Hematopoietic multipotent progenitor cell treated with erythropoietin and hydrocortisone succinate and interleukin-3 and kit ligand, for 6 days (in vitro differentiated cells): ENCODE data around the gene YJU2.
A peak's percentile ranks its signal among the peaks of the same experiment; 100 is the strongest.
"Not testable (repeated sequence)": the region's sequence is repeated elsewhere in the genome, so short reads cannot be mapped to it uniquely, and the experiment has no call there.

ENCODE experiments used
- DNase-seq: peaks from one replicate; pipeline ENCODE4 v3.0.0-alpha.2; 2015

YJU2 gene

DNA sequence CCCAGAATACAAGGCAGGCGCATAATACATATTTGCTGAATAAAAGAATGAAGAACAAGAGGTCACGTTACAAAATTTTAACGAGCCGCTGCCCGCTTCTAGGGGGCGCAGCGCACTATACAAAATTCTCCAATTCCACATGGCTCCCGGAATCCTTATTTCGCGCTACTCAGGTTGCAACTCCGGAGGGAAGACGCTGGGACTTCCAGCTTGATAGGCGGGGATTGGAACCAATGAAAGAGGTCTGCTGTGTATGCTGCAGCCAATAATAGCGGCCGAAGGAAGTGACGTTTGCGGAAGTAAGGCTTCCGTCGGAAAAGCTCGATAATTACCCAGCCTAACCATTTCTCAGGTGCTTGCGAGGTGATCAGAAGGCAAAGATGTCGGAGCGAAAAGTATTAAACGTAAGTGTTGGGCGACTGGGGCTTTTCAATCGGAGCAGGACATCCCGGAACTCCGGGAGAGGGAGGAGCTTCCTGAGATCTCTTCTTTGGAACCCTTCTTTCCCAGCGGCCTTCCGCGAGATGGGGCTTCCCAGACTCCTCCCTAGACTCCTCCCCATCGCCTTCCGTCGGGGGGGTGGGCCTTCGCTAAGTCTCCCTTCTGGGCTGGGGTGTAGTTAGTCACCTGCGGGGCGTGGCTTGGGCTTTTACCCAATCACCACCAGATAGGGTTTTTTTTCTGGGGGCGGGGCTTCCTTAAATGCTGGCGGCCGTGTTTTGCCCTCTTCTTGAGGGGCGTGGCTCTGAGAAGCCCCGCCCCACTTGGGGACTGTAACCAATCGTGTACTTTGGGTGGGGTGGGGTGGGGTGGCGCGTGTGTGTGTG lies at the start of gene YJU2:
YJU2 (plus strand) TSS at position 314 of the 827 bp plus-strand sequence; CDS start at position 381, 67 bp downstream.
- DNase-seq = peak; percentile 100

DNA sequence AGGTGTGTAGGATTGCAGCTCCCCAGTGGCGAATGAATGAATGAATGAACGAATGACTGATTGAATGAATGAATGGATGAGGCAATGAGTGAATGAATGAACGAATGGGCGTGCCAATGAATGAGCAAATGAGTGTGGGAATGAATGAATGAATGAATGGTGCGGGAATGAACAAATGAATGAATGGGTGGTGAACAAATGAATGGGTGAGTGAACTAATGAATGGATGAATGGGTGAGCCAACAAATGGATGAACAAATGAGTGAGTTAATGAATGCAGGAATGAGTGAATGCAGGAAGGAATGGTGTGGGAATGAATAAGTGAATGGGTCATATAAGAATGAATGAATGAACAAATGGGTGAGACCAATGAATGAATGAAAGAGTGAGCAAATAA lies 49.7 kb upstream of the YJU2 start:
- DNase-seq = no peak

DNA sequence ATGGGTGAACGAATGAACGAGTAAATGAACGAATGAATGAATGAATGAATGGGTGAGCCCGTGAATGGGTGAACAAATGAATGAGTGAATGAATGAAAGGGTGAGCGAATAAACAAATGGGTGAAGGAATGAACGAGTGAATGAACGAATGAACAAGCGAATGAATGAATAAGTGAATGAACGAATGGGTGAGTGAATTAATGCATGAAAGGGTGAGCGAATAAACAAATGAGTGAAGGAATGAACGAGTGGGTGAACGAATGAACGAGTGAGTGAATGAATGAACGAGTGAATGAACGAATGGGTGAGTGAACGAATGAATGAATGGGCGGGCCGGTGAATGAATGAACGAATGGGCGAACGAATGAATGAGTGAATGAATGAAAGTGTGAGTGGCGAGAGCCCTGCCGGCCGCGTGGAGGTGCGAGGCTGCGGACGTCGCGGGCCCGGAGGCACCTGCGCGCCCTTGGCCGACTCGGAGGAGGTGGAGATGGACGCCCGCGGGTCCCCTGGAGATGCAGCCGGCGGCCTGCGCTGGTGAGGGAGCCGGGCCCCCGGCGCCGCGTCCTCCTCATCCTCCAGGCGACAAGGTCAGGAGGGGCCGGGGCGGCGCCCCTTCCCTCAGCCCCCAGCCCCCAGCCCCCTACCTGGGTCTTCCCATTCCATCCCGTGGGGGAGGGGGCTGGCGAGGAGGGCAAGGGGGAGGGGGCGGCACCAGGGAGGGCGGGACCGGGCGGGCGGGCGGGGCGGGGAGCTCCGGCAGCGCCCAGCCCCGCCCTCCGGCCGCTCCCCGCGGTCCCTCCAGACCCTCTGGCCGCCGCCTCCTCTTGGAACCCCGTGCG lies 49.0 kb upstream of the YJU2 start:
- peak; percentile 30 for DNase-seq

DNA sequence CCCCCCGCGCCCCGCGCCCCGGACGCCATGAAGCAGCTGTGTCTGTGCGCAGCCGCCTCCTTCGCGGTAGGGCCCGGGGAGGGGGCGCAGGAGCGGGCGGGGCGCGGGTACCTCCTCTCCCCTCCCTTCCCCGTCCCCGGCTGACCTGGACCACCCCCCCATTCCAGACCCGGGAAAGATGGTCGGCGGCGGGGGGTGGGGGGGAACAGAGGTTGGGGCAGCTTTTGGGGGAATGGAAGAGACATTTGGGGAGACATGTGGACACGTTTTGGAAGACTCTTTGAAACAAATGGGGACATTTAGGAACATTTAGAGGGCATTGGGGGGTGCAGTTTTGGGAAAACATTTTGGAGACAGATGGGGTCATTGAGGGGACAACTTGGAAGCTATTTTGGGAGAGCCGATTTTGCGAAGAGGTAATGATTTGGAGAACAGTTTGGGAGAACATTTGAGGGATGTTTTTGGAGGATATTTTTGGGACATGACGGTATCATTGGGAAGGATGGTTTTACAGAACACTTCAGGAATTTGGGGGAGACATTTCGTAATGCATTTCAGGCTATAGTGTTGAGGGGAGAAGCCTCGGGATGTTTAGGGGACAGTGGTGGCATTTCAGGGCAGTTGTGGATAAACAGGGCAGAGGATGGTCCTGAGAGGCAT lies 48.3 kb upstream of the YJU2 start:
- no peak for DNase-seq

DNA sequence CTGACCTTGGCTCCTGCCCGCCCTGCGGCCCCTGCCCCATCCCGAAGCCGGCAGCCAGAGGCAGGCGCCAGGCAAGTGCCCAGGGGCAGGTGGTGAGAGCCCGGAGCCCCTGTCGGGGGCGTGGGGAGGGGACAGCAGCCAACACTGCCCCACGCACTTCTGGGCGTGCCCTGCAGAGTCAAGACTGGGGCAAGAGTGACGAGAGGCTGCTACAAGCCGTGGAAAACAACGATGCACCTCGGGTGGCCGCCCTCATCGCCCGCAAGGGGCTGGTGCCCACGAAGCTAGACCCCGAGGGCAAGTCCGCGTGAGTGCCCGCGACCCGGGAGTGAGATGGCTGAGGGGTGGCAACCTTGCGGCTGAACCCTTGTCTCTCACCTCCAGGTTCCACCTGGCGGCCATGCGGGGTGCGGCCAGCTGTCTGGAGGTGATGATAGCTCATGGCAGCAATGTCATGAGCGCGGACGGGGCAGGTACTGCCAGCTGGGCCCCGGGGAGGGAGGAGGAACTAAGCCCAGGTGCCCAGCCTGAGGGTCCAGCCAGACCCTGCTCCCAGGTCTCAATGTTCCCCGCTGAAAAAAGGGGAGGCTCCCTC lies 47.1 kb upstream of the YJU2 start:
- no peak for DNase-seq

DNA sequence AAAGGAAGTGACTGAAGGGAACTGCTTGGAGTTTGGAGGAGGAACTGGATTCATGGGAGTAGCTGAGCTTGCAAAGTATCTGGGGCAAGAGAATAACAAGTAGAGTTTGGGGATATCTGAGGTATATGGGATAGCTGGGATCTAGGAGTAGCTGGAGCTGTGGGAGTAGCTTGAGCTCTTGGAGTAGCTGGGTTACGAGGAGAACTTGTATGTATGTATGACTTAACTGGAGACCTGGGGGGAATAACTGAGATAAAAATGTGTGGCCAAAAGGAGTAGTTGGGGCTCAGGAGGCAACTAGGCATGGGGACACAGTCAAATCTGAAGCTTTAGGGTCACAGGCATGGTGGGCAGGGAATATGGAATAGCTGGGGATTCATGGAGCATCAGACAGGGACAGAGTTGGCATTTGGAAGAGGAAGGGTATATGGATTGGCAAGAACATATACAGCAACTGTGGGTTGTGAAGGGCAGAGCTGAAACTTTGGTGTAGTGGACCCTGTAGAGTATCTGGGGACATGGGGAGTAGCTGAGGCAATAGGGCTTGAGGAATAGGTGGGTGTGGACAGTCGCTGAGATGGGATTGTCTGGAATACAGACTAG lies 45.8 kb upstream of the YJU2 start:
- no peak for DNase-seq

DNA sequence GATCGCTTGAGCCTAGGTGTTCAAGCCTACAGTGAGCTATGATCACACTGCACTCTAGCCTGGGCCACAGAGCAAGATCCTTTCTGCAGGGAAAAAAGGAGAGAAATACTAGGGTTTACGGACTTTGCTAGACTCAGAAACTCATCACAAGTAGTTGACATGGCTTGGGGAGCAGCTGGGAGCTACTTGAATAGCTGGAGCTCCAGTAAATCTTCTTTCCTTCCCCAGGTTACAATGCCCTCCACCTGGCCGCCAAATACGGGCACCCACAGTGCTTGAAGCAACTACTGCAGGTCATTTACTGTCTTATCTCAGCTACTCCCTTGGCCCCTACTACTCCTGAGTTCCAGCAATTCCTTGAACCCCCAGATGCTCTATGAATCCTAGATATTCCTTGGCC lies 45.1 kb upstream of the YJU2 start:
- DNase-seq = no peak

DNA sequence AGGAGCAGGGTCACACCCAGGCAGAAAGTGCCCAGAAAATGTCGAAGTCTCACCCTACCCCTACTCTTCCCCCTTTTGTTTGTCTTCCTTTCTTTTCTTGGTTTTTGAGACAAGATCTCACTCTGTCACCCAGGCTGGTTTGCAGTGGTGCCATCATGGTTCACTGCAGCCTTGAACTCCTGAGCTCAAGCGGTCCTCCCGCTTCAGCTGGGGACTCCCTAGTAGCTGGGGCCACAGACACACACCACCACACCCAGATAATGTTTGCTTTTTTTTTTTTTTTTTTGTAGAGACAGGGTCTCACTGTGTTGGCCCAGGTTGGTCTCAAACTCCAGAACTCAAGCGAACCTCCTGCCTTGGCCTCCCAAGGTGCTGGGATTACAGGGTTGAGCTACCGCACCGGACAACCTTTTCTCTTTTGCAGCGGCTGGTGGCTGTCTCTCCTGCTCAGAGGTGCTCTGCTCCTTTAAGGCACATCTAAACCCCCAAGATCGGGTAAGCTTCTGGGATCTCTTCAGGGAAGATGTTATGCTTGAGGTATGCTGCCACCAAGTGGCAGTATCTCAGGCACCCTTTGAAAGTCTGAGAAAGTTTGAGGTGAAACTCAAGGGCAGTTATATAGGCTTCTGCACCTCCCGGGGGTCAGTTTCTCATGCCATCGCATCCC lies 39.9 kb upstream of the YJU2 start:
- peak; percentile 75 for DNase-seq

DNA sequence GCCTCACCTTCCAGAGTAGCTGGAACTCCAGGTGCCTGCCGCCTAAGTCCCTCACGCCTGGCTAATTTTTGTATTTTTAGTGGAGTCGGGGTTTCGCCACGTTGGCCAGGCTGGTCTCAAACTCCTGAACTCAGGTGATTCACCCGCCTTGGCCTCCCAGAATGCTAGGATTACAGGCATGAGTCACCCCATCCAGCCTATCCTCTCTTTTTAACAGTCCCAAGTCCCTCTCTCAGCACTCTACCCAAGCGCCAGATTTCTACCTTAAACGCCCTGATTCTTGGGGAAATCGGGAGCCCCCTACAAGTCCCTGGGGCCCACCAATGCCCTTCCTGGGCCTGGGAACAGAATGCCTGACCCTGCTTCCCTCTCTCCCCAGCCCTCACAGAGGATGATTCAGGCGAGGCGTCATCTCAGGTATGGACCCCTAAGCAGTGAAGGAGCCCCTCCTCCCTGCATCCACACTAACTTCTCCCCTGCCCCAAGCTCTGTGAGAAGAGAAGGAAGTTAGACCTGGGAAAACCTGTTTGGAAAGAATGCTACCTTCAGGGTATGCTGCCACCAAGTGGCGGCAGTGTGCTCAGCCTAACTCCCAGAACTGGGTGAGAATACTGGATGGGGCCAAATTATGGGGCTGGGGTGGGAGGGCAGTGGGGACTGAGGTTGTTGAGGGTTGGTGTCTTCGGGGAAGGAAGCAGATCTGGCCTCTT lies 38.3 kb upstream of the YJU2 start:
- DNase-seq = peak; percentile 64

DNA sequence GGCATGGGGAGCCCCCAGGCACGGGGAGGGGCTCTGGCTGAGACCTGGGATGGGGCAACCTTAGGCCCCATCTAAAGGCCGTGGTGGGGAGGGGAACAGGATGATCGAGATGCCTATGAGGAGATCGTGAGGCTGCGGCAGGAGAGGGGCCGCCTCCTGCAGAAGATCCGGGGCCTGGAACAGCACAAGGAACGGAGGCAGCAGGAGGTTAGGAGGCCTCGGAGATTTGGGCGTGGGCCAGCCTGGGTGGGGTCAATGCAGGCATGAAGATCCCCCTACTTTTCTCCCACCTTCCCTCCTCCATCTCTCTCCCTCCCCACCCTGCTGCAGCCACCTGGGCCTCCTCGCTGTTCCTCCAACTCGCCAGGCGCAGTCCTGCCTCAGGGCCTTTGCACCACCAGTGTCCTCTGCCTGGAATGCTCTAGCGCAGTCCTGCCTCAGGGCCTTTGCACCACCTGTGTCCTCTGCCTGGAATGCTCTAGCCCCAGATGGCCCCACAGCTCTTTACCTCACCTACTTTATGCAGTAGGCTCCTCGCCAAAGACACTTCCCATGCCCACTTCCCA lies 36.6 kb upstream of the YJU2 start:
- no peak for DNase-seq

DNA sequence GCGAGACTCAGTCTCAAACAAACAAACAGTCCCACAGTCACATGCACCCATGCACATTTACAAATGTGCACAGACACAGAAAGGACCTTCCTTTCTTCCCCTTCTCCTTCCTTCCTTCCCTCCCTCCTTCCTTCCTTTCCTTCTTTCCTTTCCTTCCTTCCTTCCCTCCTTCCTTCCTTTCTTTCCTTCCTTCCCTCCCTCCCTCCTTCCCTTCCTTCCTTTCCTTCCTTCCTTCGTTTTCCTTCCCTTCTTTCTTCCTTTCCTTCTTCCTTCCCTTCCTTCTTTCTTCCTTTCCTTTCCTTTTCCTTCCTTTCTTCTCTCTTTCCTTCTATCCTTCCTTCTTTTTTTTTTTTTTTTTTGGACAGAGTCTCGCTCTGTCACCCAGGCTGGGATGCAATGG lies 33.8 kb upstream of the YJU2 start:
- DNase-seq = no peak

DNA sequence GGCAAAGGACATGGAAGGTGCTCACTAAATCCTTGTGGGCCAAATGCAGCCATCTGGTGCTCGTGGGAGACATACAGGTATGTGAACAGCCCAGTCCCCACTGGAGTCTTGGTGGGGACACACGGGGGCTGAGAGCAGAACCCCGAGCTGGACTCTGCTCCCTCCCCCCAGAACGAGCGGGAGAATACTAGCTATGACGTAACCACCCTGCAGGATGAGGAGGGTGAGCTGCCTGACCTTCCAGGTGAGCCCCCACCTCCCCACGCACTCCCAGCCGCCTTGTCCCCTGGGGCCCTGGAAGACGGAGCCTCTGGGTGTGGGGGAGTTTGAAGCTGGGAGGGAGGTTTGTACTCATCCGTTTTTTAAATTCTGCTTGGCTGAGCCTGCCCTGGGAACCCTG lies 31.1 kb upstream of the YJU2 start:
- DNase-seq = no peak

DNA sequence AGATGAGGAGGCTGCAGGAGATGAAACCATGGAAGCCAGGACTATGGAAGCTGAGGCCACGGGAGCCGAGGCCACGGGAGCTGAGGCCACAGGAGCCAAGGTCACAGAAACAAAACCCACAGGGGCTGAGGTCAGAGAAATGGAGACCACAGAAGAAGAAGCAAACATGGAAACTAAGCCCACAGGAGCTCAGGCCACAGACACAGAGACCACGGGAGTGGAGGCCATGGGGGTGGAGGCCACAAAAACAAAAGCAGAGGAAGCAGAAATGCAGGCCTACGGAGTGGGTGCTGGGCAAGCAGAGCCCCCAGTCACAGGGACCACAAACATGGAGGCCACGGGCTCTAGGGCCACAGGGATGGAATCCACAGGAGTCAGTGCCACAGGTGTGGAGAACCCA lies 30.0 kb upstream of the YJU2 start:
- no peak for DNase-seq

DNA sequence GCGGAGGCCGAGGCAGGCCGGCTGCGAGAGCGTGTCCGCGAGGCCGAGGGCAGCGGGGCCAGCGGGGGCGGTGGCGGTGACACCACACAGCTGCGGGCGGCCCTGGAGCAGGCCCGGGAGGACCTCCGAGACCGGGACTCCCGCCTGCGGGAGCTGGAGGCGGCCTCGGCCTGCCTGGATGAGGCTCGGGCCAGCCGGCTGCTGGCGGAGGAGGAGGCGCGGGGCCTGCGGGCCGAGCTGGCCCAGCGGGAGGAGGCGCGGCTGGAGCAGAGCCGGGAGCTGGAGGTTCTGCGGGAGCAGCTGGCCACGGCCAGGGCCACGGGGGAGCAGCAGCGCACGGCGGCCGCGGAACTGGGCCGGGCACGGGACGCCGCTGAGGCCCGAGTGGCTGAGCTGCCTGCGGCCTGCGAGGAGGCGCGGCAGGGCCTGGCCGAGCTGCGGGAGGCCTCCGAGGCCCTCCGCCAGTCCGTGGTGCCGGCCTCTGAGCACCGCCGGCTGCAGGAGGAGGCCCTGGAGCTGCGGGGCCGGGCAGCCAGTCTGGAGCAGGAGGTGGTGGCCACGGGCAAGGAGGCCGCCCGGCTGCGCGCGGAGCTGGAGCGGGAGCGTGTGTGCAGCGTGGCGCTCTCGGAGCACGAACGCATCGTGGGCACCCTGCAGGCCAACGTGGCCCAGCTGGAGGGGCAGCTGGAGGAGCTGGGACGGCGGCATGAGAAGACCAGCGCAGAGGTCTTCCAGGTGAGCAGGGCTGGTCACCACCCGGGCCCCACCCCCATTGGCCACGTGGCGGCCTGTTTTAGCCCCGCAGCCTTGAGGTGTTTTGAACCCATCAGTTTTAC lies 29.2 kb upstream of the YJU2 start:
- no peak for DNase-seq

DNA sequence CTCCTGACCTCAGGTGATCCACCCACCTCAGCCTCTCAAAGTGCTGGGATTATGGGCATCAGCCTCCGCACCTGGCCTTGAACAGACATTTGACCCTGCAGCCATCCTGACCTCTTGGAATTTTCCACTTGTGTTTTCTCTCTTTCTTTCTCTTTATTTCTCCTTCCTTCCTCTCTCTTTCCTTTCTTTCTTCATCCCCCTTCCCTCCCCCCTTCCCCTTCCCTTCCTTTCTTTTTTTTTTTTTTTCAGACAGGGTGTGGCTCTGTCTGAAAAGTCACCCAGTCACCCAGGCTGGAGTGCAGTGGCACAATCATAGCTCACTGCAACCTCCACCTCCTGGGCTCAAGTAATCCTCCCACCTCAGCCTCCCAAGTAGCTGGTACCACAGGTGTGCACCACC lies 28.4 kb upstream of the YJU2 start:
- DNase-seq = not testable (repeated sequence)

DNA sequence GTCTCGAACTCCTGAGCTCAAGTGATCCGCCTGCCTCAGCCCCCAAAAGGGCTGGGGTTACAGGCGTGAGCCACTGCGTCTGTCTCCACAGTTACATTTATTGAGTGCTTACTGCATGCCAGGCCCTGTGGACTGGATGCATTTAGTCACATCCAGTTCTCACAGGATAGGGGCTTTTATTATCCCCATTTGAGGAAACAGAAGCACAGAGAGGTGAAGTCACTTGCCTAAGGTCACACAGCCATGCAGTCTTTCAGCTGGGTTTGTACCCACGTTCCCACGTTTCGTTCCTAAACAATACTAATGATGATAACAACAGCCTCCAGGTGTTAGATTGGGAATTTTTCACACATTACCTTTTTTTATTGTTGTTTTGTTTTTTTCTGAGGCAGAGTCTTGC lies 26.7 kb upstream of the YJU2 start:
- no peak for DNase-seq

DNA sequence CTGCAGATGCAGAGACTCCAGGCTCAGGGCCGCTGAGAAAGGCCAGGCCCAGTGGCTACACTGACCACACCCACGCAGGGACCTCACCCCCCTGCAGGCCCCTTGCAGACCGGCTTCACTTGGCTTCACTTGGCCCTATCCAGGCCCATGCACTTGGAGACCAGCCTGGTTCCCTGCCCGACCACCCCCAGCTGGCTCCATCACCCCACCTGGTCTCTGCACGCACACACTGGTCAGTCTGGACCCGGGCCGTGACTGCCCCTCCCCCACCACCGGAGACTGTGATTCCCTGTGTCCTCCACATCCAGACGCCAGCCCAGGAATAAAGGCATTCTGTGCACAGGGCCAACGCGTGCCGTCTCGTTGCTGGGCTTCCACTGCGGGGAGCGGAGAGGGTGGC lies 22.4 kb upstream of the YJU2 start:
- no peak for DNase-seq

DNA sequence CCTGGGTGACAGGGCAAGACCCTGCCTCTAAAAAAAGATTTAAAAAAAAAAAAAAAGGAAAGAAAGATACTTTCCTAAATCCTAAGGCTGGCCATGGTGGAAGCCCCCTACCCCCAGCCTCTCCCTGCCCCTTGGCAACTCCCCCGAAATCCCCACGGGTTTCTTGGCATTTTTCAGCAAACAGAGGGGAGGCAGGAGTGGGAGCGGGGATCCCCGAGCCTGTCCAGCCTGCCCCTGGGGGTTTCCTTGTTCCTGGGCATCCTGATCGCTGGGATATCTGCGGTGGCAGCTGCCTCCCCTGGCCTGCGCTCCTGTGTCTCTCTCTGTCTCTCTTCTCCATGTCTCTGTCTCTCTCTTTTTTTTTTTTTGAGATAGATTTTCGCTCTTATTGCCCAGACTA lies 21.0 kb upstream of the YJU2 start:
- DNase-seq = no peak

DNA sequence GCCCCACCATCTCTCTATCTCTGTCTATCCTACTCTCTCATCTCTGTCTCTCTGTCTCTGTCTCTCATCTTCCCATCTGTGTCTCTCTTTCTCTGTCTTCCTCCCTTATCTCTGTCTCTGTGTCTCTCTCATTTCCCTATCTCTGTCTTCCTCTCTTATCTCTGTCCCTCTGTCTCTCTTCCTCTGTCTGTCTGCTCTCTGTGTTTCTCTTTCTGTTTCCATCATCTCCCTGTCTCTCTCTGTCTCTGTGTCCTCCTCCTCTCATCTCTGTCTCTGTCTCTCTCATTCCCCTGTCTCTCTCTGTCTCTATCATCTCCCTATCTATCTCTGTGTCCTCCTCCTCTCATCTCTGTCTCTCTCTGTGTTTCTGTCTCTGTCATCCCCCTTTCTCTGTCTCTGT lies 19.1 kb upstream of the YJU2 start:
- DNase-seq = no peak

DNA sequence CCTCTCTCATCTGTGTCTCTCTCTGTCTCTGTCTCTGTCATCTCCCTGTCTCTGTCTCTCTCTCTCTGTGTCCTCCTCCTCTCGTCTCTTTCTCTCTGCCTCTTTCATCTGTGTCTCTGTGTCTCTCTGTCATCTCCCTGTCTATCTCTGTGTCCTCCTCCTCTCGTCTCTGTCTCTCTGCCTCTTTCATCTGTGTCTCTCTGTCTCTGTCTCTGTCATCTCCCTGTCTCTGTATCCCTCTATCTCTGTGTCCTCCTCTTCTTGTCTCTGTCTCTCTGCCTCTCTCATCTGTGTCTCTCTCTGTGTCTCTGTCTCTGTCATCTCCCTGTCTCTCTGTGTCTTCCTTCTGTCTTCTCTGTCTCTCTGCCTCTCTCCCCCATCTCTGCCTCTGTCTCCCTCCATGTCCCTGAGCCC lies 18.1 kb upstream of the YJU2 start:
- DNase-seq = no peak
